Endothelial cell of umbilical vein (primary cell): Measurements from ENCODE around the gene ACP3.

Experiments used
- MYC ChIP-seq: IDR thresholded peaks from one replicate; pipeline ENCODE4 v1.6.1; 2011; ENCODE audit warnings: mild to moderate bottlenecking, low read depth, low read length
- POLR2A ChIP-seq: IDR thresholded peaks from 2 replicates; pipeline ENCODE4 v1.6.1; 2012; ENCODE audit warnings: low read depth, mild to moderate bottlenecking, control low read depth, low read length
- TF ChIP-seq, protein P1 (sequence below), 2 donors: IDR thresholded peaks; 1 replicate in 1 of 2; 2 replicates in 1 of 2; pipeline ENCODE4 v1.5.1; 2011; ENCODE audit warnings: low read length in 2 of 2, mild to moderate bottlenecking in 2 of 2, moderate library complexity in 2 of 2, control low read depth in 1 of 2, inconsistent platforms in 1 of 2, low read depth in 1 of 2; ENCODE audit not compliant: insufficient read depth in 1 of 2; ENCODE audit errors: extremely low read depth in 1 of 2
- TF ChIP-seq, protein P2 (sequence below): IDR thresholded peaks from 2 replicates; pipeline ENCODE4 v1.6.1; 2011; ENCODE audit not compliant: insufficient read depth, insufficient read length

DNA sequence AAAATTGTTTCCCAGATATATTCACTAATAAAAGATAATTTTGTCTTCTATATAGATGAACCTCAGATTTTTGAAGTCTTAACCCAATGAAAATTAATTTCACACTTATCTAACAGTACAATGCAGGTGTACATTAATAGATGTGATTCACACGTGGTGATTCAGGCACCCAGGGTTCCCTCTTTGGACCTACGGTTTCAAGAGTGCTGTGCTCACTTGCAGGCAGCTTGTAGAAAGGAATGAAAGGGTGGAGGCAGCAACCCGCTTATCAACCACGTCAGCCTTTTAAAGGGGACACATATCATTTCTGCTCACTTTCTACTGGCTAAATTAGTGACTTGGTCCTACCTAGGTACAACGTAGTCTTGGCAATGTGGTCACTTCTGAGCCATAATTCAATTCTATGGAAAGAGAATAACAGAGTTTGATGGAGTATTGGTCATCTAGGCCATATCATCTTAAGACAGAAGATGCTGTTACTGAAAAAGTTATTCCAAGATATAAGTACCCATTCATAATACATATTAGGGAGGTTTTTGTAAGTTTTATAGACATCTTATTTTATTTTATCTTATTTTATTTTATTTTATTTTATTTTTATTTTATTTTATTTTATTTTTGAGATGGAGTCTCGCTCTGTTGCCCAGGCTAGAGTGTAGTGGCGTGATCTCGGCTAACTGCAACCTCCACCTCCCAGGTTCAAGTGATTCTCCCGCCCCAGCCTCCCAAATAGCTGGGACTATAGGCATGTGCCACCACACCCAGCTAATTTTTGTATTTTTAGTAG, 37.9 kb downstream of the ACP3 start:
- TF ChIP-seq, protein P1, sequence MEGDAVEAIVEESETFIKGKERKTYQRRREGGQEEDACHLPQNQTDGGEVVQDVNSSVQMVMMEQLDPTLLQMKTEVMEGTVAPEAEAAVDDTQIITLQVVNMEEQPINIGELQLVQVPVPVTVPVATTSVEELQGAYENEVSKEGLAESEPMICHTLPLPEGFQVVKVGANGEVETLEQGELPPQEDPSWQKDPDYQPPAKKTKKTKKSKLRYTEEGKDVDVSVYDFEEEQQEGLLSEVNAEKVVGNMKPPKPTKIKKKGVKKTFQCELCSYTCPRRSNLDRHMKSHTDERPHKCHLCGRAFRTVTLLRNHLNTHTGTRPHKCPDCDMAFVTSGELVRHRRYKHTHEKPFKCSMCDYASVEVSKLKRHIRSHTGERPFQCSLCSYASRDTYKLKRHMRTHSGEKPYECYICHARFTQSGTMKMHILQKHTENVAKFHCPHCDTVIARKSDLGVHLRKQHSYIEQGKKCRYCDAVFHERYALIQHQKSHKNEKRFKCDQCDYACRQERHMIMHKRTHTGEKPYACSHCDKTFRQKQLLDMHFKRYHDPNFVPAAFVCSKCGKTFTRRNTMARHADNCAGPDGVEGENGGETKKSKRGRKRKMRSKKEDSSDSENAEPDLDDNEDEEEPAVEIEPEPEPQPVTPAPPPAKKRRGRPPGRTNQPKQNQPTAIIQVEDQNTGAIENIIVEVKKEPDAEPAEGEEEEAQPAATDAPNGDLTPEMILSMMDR (IDR thresholded peaks at IDR 0.05; ENCODE audit: extremely low read depth in 1 of 2, insufficient read depth in 1 of 2, low read depth in 1 of 2, low read length in 2 of 2): no peak
- no peak for TF ChIP-seq MYC
- no peak for TF ChIP-seq POLR2A
- TF ChIP-seq, protein P2, sequence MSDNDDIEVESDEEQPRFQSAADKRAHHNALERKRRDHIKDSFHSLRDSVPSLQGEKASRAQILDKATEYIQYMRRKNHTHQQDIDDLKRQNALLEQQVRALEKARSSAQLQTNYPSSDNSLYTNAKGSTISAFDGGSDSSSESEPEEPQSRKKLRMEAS: no peak
